Activated T-cell treated with anti-CD3 and anti-CD28 coated beads, Interleukin-2, amount 50 U/mL, for 72 hours (primary cell): ENCODE data around the gene CEACAM18. TPM values are rescaled to one million over a fixed set of nuclear protein-coding genes. Genes with fewer than 3 reads are reported as not detected.
"Not testable (repeated sequence)": the region's sequence is repeated elsewhere in the genome, so short reads cannot be mapped to it uniquely, and the experiment has no call there.

ENCODE experiments used
- ATAC-seq, 2 donors: fragments of 150-1000 bp; cut with Tn5 transposase; replicated peaks in 1 of 2; 2 replicates each; pipeline ENCODE4 v1.10.0; 2021; ENCODE audit warnings: moderate library complexity in 2 of 2, mild to moderate bottlenecking in 1 of 2
- DNase-seq, 2 donors: peaks; one replicate each; pipeline ENCODE4 v3.0.0; 2021 to 2022; ENCODE audit warnings: mixed read lengths in 1 of 2
- H3K27ac Mint-ChIP-seq: one replicate; pipeline ENCODE4 v1.8.0; 2022; ENCODE audit warnings: mild to moderate bottlenecking, moderate library complexity, mixed read lengths
- H3K27me3 Mint-ChIP-seq: one replicate; pipeline ENCODE4 v1.8.0; 2022; ENCODE audit warnings: low read depth, mixed read lengths
- H3K36me3 Mint-ChIP-seq, 2 donors: one replicate each; pipeline ENCODE4 v1.8.0; 2022; ENCODE audit warnings: mixed read lengths in 2 of 2, mild to moderate bottlenecking in 1 of 2; ENCODE audit not compliant: insufficient read depth in 2 of 2
- H3K4me1 Mint-ChIP-seq: one replicate; pipeline ENCODE4 v1.8.0; 2022; ENCODE audit warnings: low read depth, mixed read lengths
- H3K4me3 Mint-ChIP-seq, 2 donors: one replicate each; pipeline ENCODE4 v1.8.0; 2022; ENCODE audit warnings: mild to moderate bottlenecking in 2 of 2, mixed read lengths in 2 of 2, moderate library complexity in 2 of 2
- H3K9me3 Mint-ChIP-seq, 2 donors: one replicate each; pipeline ENCODE4 v1.8.0; 2022; ENCODE audit warnings: mixed read lengths in 2 of 2
- total RNA-seq, 2 donors: library from RNA; stranded (reverse); gene quantifications; one replicate each; pipeline ENCODE4 v1.2.3, GENCODE V29; 2022

The CEACAM18 gene
- total RNA-seq = not detected

- Mint-ChIP-seq H3K9me3 (peaks cover 0 to 2% of the 10 kb centered on the region in 2 donors), H3K27ac (no peak within 1 kb of the TSS)
These were observed at the start of gene CEACAM18 for GRCh38 chr19:51478381-51479234. CEACAM18 (plus strand) TSS chr19:51478539.

GRCh38 chr19:51430221-51430620, 48.1 kb upstream of the CEACAM18 start:
- ATAC-seq = no peak
- no peak for DNase-seq
- no peak overlapping the region for H3K4me3 Mint-ChIP-seq
- H3K4me1 Mint-ChIP-seq = peaks cover 22% of the 10 kb centered on the region
- peaks cover 0 to 5% of the 10 kb centered on the region in 2 donors for H3K36me3 Mint-ChIP-seq
- H3K27me3 Mint-ChIP-seq = no peaks in the 10 kb centered on the region
- H3K9me3 Mint-ChIP-seq = no peaks in the 10 kb centered on the region
- H3K27ac Mint-ChIP-seq = no peak overlapping the region

More at GRCh38 chr19:51478381-51479234, at the start of gene CEACAM18:
- Mint-ChIP-seq H3K27me3 (peaks cover 36% of the 10 kb centered on the region), H3K4me3 (peak within 1 kb of the TSS; percentile 5 to 25), H3K36me3 (no peaks in the 10 kb centered on the region), H3K4me1 (peaks cover 34% of the 10 kb centered on the region)
- no peak for DNase-seq
- ATAC-seq = no peak

- H3K4me1 Mint-ChIP-seq = peaks cover 22% of the 10 kb centered on the region
- peaks cover 0 to 6% of the 10 kb centered on the region in 2 donors for H3K36me3 Mint-ChIP-seq
- H3K27ac Mint-ChIP-seq = no peak overlapping the region
- no peak for ATAC-seq
- DNase-seq = no peak
- peaks cover under 1% of the 10 kb centered on the region for H3K27me3 Mint-ChIP-seq
- H3K4me3 Mint-ChIP-seq = no peak overlapping the region
- no peaks in the 10 kb centered on the region for H3K9me3 Mint-ChIP-seq
These were observed 47.2 kb upstream of the CEACAM18 start for GRCh38 chr19:51431124-51431523.

GRCh38 chr19:51433043-51433442, 45.3 kb upstream of the CEACAM18 start:
- Mint-ChIP-seq H3K27me3 (peaks cover 7% of the 10 kb centered on the region), H3K36me3 (peaks cover 0 to 8% of the 10 kb centered on the region in 2 donors), H3K27ac (no peak overlapping the region), H3K4me1 (peaks cover 19% of the 10 kb centered on the region), H3K4me3 (no peak overlapping the region), H3K9me3 (no peaks in the 10 kb centered on the region)
- ATAC-seq = peak in 1 of 2 donors; percentile 37
- no peak for DNase-seq

GRCh38 chr19:51434456-51434855, 43.9 kb upstream of the CEACAM18 start:
- ATAC-seq (no peak), DNase-seq (no peak)
- peaks cover 33% of the 10 kb centered on the region for H3K4me1 Mint-ChIP-seq
- peaks cover 0 to 8% of the 10 kb centered on the region in 2 donors for H3K36me3 Mint-ChIP-seq
- peaks cover 7% of the 10 kb centered on the region for H3K27me3 Mint-ChIP-seq
- no peak overlapping the region for H3K27ac Mint-ChIP-seq
- no peak overlapping the region for H3K4me3 Mint-ChIP-seq
- no peaks in the 10 kb centered on the region for H3K9me3 Mint-ChIP-seq

GRCh38 chr19:51439021-51439465, 39.3 kb upstream of the CEACAM18 start:
- peaks cover 60% of the 10 kb centered on the region for H3K4me1 Mint-ChIP-seq
- H3K27me3 Mint-ChIP-seq = peaks cover 7% of the 10 kb centered on the region
- no peak overlapping the region for H3K27ac Mint-ChIP-seq
- H3K4me3 Mint-ChIP-seq = no peak overlapping the region
- H3K9me3 Mint-ChIP-seq = no peaks in the 10 kb centered on the region
- ATAC-seq (no peak), DNase-seq (peak; percentile 47 to 65)
- peaks cover 4 to 12% of the 10 kb centered on the region in 2 donors for H3K36me3 Mint-ChIP-seq

GRCh38 chr19:51440052-51440451, 38.3 kb upstream of the CEACAM18 start:
- Mint-ChIP-seq H3K27ac (peak overlapping the region; percentile 89), H3K27me3 (peaks cover 7% of the 10 kb centered on the region), H3K9me3 (no peaks in the 10 kb centered on the region), H3K36me3 (peaks cover 6 to 9% of the 10 kb centered on the region in 2 donors), H3K4me1 (peaks cover 60% of the 10 kb centered on the region), H3K4me3 (peak overlapping the region; percentile 33 to 92)
- ATAC-seq (no peak), DNase-seq (no peak)

- peaks cover 7% of the 10 kb centered on the region for H3K27me3 Mint-ChIP-seq
- no peaks in the 10 kb centered on the region for H3K9me3 Mint-ChIP-seq
- peaks cover 6 to 14% of the 10 kb centered on the region in 2 donors for H3K36me3 Mint-ChIP-seq
- H3K4me1 Mint-ChIP-seq = peaks cover 67% of the 10 kb centered on the region
- H3K27ac Mint-ChIP-seq = peak overlapping the region; percentile 89
- peak; percentile 62 to 78 for DNase-seq
- peak; percentile 43 to 49 for ATAC-seq
- H3K4me3 Mint-ChIP-seq = peak overlapping the region; percentile 70 to 92
These were observed 37.4 kb upstream of the CEACAM18 start for GRCh38 chr19:51440846-51441409.

GRCh38 chr19:51441410-51442390, 36.6 kb upstream of the CEACAM18 start:
- Mint-ChIP-seq H3K4me1 (peaks cover 72% of the 10 kb centered on the region), H3K9me3 (peaks cover 0 to under 1% of the 10 kb centered on the region in 2 donors), H3K27me3 (peaks cover under 1% of the 10 kb centered on the region), H3K27ac (peak overlapping the region; percentile 89), H3K4me3 (peak overlapping the region; percentile 70 to 92), H3K36me3 (peaks cover 7 to 14% of the 10 kb centered on the region in 2 donors)
- peak; percentile 89 to 93 for DNase-seq
- peak; percentile 91 to 94 for ATAC-seq

GRCh38 chr19:51447510-51447909, 30.8 kb upstream of the CEACAM18 start:
- DNase-seq, ATAC-seq, H3K27ac Mint-ChIP-seq, H3K27me3 Mint-ChIP-seq: not testable (repeated sequence)
- Mint-ChIP-seq H3K4me1 (peaks cover 68% of the 10 kb centered on the region), H3K36me3 (peaks cover 27 to 36% of the 10 kb centered on the region in 2 donors), H3K9me3 (peaks cover 8 to 16% of the 10 kb centered on the region in 2 donors), H3K4me3 (peak overlapping the region; percentile 71 to 72)

GRCh38 chr19:51448011-51448410, 30.3 kb upstream of the CEACAM18 start:
- H3K9me3 Mint-ChIP-seq = peaks cover 8 to 16% of the 10 kb centered on the region in 2 donors
- H3K27me3 Mint-ChIP-seq = no peaks in the 10 kb centered on the region
- peak overlapping the region; percentile 69 for H3K27ac Mint-ChIP-seq
- DNase-seq = no peak
- peak overlapping the region; percentile 71 to 72 for H3K4me3 Mint-ChIP-seq
- peaks cover 63% of the 10 kb centered on the region for H3K4me1 Mint-ChIP-seq
- H3K36me3 Mint-ChIP-seq = peaks cover 25 to 33% of the 10 kb centered on the region in 2 donors
- peak; percentile 18 to 32 for ATAC-seq

- Mint-ChIP-seq H3K4me1 (peaks cover 58% of the 10 kb centered on the region), H3K9me3 (peaks cover 8 to 16% of the 10 kb centered on the region in 2 donors), H3K27ac (peak overlapping the region; percentile 18), H3K27me3 (no peaks in the 10 kb centered on the region), H3K4me3 (peak overlapping the region; percentile 71 to 72), H3K36me3 (peaks cover 23 to 32% of the 10 kb centered on the region in 2 donors)
- ATAC-seq (peak; percentile 91 to 93), DNase-seq (peak; percentile 51 to 60)
These were observed 29.8 kb upstream of the CEACAM18 start for GRCh38 chr19:51448411-51449016.
